ENCODE results near the gene OVOL2.
"Not testable (repeated sequence)": the region's sequence is repeated elsewhere in the genome, so short reads cannot be mapped to it uniquely, and the experiment has no call there.

OVOL2 gene

DNA sequence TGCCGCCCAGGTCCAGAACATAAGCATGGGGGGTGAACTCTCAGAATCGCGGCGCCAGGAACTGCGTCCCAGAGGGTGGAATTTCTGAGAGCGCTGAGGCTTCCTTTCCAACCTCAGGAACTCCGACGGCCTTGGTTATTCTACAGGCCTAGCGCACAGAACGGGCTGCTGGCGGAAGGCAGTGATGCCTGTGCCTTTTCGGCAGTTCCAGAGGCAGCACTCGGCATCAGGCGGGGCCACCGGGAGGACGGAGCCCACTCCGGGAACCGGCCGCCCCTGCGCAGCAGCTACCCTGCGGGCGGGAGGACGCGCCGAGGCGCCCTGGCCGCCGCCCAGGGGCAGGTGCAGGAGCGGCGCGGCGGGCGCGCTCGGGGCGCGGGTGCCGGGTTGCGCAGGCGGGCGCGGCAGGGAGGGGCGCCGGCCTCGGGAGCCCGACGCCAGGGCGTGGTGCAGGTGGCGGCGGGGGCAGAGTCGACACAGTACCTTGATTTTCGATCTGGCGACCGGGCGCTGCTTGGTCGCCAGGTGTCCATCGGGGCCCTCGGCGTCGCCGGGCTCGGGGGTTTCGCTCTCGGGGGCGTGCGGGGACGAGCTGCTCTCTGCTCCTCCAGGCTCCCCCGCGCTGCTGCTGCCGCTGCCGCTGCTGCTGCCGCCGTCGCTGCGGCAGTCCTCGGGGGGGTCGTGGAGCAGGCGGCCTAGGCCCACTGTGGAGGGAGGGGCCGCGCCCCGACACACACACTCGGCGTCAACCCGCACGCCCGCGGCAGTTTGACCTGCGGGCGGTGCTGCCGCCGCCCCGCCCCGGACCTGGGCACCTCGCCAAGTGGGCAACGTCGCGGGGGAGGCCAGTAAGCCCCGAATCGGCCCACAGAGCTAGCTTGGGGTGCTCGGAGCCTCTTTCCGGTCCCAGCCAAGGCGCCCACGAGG, 1.3 kb downstream of the OVOL2 start:
- no peak for DNase-seq

GRCh38 chr20:18055261-18055660, 2.5 kb downstream of the OVOL2 start:
- no peak for DNase-seq

- no peak for DNase-seq
Observed at GRCh38 chr20:18052856-18053255, 4.9 kb downstream of the OVOL2 start.

- DNase-seq: no peak
Observed at GRCh38 chr20:18050628-18051027, 7.1 kb downstream of the OVOL2 start.

DNA sequence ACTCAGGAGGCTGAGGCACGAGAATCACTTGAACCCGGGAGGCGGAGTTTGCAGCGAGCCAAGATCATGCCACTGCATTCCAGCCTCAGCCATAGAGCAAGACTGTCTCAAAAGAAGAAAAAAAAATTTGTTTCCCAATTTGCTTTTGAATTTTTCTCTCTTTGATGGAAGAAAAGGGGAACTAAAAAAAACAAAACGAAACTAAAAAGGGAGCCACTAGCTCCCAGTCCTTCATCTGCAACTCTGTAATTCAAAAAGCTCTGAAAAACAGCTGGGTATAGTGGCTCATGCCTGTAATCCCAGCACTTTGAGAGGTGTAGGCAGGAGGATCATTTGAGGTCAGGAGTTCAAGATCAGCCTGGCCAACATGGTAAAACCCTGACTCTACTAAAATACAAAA, 9.5 kb downstream of the OVOL2 start:
- no peak for DNase-seq

- DNase-seq: no peak
Observed at GRCh38 chr20:18046535-18046934, 11.2 kb downstream of the OVOL2 start.

DNA sequence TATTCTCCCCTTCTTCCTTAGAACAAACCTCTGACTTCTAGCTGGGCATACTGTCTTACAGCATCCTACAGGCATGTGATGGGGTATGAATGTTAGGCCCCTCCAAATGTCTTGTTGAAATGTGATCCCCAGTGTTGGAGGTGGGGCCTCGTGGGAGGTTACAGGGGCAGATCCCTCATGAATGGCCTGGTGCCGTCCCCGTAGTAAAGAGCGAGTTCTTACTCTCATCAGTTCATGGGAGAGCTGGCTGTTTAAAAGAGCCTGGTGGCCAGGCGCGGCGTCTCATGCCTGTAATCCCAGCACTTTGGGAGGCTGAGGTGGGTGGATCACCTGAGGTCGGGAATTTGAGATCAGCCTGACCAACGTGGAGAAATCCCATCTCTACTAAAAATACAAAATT, 15.5 kb downstream of the OVOL2 start:
- DNase-seq: no peak

- no peak for DNase-seq
Observed at GRCh38 chr20:18041462-18041861, 16.3 kb downstream of the OVOL2 start.

DNA sequence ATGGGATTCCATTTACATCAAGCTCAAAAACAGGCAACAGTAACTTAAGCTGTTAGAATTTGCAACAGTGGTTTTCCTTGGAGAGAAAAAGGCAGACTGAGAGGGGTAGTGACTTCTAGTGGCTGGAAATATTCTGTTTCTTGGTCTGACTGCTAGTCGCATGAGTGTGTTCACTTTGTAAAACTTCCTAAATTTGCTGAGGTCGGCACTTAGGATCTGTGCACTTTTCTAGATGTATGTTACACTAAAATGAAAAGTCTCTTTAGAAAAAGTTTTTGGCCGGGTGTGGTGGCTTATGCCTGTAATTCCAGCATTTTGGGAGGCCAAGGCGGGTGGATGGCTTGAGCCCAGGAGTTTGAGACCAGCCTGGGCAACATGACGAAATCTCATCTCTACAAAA, 18.7 kb downstream of the OVOL2 start:
- DNase-seq: no peak

GRCh38 chr20:18034039-18034438, 23.7 kb downstream of the OVOL2 start:
- DNase-seq: no peak

DNA sequence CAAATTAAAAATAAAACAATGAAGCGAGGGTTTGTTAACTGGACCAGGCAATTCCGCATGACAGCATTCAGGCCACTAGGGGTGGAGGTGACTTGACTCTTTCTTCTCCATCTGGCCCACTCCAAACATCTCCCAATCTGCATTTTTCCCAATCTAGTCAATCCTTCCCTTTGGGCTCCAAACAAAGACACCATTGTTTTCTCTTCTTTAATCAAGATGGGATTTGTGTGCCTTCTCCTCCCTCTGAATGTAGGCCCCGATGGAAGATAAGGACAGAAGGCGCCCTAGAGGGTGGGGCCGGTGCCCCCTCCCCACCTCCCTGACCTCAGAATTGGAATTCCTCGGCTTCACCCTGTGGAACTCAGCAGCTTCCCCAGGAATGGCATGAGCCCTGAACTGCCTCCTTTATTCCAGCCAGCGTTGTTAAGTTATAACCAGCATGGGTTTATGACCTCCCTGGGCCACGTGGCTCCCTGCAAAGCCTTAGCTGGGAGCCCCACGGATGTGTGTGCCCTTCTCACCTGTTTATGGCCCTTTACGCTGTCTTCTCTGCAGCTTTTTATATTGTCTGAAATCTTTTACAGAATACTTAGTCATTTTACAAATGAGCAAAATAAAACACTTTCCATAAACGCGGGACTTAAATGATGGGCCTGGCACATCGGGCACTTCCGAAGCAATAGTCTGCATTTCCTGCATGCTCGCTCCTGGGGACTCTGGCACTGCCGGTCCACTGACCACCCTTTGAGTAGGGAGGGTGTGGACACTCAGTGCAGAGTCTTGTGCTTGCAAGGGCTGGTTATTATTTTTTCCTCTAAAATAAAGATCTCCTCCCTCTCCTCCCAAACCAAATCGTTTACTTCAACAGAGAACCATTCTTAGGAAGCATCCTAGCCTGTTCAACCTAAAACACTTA, 24.5 kb downstream of the OVOL2 start:
- no peak for DNase-seq

DNA sequence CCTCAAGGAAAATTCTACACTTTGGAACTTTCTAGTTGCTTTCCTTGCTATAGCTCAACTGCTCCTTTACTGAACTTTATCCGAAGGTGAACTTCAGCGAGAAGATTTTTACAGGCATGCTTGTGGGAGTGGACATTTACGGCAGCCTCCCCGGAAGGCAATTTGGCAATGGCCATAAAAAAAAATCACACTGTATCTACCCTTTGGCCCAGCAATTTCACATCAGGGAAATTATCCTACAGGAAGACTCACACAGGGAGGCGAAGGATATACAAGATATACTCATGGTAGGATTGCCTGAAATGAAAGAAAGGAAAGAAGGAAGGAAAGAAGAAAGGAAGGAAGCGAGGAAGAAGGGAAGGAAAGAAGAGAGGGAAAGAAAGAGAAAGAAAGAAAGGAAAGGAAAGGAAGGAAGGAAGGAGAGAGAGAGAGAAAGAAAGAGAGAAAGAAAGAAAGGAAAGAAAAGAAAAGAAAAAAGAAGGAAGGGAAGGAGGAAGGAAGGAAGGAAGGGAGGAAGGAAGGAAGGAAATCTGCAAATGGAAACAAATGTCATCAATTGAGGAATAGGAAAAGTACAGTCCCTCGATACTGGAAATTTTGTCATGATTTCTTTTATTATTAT, 25.7 kb downstream of the OVOL2 start:
- no peak for DNase-seq

GRCh38 chr20:18031050-18031449, 26.7 kb downstream of the OVOL2 start:
- no peak for DNase-seq

- no peak for DNase-seq
Observed at GRCh38 chr20:18030020-18030419, 27.7 kb downstream of the OVOL2 start.

DNA sequence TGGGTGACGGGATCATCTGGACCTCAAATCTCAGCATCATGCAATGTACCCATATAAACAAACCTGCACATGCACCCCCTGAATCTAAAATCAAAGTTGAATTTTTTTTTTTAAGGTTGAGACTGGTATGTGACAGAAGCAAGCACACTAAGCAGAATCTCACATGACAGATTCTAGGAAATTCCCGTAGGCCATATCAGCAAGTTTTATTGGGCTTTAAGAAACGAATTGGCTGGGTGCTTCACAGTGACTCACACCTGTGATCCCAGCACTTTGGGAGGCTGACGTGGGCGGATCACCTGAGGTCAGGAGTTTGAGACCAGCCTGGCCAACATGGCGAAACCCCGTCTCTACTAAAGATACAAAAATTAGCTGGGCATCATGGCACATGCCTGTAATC, 30.7 kb downstream of the OVOL2 start:
- not testable (repeated sequence) for DNase-seq

GRCh38 chr20:18024606-18025127, 33.0 kb downstream of the OVOL2 start:
- DNase-seq: no peak

DNA sequence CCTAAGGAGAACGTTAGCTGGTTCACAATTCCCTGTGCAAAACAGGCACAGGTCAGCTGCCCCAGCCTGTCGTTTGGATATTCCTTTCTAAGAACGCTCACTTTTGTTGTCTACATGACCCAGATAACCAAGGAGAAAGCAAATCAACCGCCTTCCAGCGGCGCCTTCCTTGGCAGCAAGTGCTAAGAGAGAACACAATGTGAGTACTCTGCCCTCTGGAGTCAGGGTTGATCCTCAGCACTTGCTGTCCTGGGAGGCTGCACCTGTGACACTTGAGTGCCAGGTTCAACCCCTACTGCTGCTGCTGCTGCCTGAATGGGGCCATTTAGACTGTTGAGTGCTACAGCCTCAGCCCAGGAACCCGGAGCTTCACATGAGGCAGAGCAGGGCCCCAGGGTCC, 36.8 kb downstream of the OVOL2 start:
- DNase-seq: no peak

- DNase-seq: no peak
Observed at GRCh38 chr20:18019068-18019467, 38.6 kb downstream of the OVOL2 start.

DNA sequence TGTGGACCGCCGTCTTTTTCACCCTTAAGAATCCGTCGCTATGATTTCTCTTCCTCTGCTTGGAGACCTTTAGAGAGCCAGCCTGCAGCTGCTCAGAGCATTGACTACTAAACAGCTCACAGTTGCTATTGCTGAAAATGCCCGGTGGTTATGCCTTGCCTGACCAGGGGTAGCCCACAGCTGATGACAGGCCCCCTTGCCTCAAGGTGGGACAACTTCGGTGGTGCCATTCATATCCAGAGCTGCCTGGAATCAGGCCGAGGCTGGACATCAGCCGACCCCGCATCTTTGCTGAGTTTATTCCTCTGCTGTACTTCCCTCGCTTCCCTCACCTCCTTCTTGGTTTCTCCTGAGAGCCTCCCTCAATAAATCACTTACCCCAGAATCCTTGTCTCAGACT, 39.6 kb downstream of the OVOL2 start:
- no peak for DNase-seq

DNA sequence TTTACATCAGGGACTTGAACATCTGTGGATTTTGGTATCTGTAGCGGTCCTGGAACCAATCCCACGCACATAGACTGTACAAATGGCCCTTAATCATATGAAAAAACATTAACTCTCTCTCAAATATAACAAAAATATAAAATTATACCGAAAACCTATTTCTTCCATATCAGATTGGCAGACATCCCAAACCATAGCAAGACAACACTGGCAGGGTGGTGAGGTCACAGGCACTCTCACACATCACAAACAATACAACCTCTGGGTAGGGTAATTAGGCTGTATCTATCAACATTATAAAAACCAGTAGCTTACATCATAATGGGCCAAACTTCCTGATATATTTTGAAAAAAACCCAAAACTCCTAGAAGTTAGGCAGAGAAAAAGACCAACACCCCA, 40.9 kb downstream of the OVOL2 start:
- no peak for DNase-seq

DNA sequence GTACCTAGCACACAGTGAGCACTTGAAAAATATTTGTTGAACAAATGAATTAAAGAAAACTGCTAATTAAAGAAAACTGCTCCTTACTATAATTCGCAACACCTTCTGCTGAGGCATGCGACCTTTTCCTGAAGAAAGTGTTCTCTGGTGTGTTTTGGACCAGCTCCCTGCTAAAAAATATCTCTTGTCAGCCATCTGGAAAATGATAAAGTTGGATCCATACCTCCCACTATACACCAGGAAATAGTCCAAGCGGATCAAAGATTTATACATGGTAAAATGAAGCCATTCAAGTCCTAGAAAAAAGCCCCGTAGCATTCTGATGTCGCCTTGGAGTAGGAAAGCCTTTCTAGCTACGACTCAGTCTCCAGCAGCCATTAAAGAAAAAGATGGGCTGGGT, 43.3 kb downstream of the OVOL2 start:
- DNase-seq: no peak

GRCh38 chr20:18012901-18013300, 44.8 kb downstream of the OVOL2 start:
- DNase-seq: no peak

DNA sequence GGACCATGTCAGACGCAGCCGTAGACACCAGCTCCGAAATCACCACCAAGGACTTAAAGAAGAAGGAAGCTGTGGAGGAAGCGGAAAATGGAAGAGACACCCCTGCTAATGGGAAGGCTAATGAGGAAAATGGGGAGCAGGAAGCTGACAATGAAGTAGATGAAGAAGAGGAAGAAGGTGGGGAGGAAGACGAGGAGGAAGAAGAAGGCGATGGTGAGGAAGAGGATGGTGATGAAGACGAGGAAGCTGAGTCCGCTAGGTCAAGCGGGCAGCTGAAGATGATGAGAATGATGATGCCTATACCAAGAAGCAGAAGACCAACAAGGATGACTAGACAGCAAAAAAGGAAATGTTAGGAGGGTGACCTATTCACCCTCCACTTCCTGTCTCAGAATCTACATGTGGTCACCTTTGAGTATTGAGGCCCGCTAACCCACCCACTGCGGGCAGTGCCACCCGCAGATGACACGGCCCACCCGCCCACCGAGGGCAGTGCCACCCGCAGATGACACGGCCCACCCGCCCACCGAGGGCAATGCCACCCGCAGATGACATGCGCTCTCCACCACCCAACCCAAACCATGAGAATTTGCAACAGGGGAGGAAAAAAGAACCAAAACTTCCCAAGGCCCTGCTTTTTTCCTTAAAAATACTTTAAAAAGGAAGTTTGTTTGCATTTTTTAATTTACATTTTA, 45.6 kb downstream of the OVOL2 start:
- no peak for DNase-seq
